ENCODE results near the gene RBM27.
A peak's percentile ranks its signal among the peaks of the same experiment; 100 is the strongest.
"Not testable (repeated sequence)": the region's sequence is repeated elsewhere in the genome, so short reads cannot be mapped to it uniquely, and the experiment has no call there.

The RBM27 gene

DNA sequence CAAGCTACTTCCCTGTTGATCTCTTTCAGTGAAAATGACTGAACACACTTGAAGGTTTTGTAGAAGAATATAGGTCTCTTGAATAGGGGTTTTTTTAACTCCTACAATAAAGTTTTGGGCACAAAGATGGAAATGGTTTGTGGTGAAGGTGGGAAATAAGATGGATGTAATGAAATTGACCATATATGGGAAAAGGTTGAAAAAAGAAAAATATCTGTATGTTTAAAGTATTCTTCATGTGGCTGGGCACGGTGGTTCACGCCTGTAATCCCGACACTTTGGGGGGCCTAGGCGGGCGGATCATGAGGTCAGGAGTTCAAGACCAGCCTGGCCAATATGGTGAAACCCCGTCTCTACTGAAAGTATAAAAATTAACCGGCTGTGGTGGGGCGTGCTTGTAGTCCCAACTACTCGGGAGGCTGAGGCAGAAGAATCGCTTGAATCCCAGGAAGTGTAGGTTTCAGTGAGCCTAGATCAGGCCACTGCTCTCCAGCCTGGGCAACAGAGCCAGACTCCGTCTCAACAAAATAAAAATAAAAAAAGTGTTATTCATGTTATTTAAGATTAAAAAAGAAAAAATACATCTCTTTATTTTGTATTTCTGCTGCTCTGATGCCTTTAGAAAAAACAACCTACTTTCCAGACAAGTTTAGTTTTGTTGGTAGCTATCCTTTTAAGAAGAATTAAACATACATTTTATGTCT lies 2.2 kb downstream of the RBM27 start:
- no peak for DNase-seq (ENCODE audit: low read depth)

DNA sequence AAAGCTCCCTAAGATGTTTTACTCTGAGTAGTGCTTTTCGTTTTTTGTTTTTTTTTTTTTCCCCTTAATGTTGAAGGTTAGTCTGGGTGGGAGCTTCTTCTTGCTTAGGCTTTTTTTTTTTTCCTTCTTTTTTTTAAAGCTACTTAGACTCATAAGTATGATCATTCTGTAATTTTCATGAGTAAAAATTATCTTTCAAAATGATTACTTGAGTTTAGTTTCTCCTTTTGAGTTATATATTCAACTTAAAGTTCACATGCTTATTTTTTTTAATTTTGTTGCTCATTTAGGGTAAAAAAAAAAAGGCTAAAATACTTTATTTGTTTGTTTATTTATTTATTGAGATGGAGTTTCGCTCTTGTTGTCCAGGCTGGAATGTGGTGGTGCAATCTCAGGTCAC lies 2.9 kb downstream of the RBM27 start:
- no peak for DNase-seq (ENCODE audit: low read depth)

DNA sequence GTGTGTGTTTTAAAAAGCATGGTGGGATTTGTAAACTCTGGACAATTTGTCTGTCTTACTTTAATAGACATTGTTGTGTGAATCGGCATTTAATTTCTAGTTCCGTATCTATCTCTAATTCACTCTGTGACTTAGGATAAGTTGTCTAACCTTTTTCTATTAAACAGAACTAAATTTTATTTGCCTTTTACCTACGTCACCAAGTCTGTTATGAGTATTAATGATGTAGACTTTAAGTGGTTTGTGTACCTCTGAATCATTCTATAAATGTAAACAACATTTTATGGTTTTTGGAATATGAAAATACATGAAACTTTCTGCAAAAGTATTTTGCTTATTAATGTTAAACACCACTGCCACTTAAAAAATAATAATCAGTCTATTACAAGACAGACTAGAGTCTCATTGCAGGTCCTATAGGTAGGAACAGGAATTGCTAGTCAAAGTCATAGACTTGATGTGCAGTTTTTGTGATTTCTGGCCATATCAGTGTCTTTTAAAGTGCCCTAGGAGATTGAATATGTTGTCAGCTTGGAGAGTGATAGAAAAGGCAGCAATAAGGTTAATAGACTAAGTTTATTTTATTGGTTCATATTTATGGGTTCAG lies 5.6 kb downstream of the RBM27 start:
- DNase-seq (ENCODE audit: low read depth), result no peak

DNA sequence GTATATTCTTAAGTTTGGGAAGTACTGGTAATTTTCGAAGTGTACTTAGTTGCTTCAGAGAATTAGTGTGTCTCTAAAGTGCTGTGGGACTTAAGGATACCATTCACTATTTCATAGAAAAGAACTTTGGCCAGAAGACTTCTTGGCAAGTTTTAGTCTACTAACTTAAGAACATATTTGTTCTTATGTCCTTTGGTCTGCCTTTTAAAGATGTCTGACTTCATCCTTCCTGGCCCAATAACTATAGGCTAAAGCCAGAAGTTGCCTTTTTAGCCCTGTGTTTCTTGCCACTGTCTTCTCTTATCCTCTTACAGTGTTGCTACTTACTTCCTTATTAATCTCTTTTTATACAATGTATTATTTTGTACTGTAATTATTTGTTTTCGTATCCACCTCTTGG lies 6.3 kb downstream of the RBM27 start:
- DNase-seq (ENCODE audit: low read depth), result no peak

DNA sequence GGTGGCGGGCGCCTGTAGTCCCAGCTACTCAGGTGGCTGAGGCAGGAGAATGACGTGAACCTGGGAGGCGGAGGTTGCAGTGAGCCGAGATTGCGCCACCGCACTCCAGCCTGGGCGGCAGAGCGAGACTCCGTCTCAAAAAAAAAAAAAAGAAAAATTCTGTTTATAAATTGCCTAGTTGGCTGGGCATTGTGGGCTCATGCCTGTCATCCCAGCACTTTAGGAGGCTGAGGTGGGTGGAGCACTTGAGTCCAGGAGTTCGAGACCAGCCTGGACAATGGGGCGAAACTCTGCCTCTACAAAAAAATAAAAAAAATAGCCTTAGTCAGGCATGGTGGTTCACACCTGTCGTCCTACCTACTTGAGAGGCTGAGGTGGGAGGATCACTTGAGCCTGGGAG lies 7.4 kb downstream of the RBM27 start:
- DNase-seq (ENCODE audit: low read depth), result not testable (repeated sequence)

DNA sequence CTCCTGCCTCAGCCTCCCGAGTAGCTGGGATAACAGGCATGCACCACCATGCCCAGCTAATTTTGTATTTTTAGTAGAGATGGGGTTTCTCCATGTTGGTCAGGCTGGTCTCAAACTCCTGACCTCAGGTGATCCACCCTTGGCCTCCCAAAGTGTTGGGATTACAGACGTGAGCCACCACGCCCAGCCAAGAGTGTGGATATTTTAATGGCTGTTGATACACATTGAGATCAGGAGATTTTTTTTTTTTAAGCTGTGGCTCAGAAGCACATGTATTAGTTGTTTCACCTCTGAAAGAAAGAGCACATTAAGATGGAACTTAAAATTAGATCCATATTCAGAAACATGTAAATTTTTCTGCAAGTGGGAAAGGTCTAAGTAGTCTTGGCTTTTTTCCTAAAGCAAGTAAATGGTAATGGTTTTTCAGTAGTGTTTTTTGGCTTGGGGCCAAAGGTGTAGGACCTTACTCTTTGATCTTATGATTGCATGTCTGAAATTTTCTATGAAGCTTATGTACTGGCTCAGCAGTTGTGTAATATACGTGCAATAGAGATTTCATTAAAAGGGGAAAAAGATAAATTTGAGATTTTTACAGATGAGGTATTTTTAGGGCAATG lies 9.9 kb downstream of the RBM27 start:
- peak; percentile 51 for DNase-seq (ENCODE audit: low read depth)

DNA sequence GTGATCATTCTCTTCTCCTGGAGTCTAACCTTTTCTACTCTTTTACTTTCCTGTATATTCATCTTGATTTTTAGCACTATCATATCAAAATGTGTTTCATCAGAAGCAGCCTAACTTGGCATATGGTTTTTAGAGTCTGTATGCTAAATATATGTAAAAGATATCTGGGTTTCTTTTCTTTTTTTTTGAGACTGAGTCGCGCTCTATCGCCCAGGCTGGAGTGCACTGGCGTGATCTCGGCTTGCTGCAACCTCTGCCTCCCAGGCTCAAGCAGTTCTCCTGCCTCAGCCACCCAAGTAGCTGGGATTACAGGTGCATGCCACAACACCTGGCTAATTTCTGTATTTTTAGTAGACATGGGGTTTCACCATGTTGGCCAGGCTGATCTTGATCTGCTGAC lies 11.5 kb downstream of the RBM27 start:
- not testable (repeated sequence) for DNase-seq (ENCODE audit: low read depth)

DNA sequence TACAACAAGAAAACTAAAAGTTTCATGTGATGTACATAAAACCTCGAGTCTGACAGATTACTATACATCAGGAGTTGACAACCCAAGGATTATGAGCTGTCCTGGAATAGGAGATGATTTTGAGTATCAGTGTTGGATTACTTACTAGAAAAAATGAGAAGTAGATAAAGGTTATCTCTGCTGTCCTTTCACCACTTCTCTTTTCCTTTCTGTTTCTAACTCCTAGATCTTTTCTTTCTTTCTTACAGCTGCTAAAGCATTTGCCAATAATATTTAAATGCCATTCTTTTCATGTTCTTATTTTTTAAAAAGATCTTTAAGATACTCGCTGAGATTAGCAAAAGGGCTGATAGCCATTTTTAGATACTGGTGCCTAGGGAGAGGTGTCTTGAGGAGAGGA lies 14.8 kb downstream of the RBM27 start:
- no peak for DNase-seq (ENCODE audit: low read depth)

DNA sequence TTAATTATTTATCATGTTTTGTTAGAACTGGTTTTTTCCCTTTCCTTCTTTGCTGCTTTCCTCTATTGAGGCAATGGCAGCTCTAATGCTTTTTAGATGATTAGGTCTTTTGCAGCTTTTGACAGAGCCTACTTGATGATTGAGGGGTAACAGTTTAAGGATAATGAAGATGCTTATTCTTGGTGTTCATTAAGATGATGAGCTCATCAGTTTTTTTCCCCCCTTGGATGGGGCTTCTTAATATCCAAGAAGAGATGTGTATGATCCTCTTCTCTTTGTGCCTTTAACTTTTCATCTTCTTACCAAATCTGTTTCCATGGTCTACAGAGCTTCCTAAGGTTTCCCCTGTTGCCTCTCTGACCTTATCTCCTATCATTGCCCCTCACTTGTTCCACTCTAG lies 15.8 kb downstream of the RBM27 start:
- DNase-seq (ENCODE audit: low read depth), result no peak

DNA sequence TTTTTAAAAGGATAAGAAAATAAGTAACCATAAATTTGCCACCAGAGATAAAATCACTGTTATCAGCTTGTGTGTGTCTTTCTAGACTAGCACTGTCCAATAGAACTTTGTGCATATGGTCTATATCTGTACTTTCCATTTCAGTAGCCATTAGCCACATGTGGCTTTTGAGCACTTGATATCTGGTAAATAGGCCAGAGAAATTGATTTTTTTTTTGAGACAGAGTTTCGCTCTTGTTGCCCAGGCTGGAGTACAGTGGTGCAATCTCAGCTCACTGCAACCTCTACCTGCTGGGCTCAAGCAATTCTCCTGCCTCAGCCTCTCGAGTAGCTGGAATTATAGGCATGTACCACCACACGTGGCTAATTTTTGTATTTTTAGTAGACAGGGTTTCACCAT lies 17.8 kb downstream of the RBM27 start:
- no peak for DNase-seq (ENCODE audit: low read depth)

DNA sequence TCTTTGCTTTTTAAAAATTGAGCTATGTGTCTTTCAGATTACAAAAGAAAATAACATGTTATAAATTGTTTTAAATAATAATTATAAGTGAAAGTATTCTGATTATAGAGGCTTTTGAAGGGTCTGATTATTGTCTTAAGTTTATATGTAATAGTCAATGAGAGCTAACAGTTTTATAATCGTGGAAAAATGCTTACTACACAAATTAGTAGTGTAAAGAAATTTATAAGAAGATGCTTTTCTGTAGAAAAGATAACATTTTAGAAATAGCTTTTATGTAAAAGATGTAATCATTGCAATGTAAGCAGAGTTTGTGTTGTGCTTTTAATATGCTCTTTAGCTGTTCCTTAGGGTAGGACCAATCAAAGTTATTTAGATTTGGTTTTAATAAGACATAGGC lies 18.6 kb downstream of the RBM27 start:
- no peak for DNase-seq (ENCODE audit: low read depth)

DNA sequence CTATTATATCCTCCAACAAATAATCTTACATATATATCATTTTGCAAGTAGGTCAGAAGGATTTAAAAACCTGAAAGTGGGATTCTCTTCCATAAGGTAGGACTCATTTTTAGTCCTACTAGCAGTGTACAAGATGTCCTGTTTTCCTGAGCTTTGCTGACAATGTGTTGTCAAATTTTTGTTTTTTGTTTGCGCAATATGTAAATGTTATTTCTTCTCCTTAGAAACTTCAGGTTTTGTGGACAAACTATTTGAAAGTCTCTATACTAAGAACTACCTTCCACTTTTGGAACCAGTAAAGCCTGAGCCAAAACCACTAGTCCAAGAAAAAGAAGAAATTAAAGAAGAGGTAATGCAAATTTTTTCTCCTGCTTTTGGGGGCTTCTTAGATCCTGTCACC lies 19.8 kb downstream of the RBM27 start:
- DNase-seq (ENCODE audit: low read depth), result no peak

DNA sequence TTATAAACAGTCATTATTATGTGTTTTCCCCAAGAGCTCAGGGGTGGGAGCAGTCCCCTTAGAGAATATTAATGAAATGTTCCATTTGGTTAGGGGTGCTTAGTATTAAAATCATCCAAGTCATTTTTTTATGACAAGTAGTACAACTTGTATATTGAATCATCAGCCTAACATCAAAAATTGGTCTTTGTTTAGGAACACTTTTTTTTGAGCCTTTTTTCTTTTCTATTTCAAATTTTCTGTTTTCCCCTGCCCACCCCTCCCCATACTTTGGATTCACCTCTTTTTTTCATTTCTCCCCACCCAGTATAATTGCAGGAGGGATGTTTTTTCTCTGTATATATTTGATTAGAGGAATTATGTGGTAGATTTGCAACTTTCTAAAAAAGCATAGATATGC lies 25.8 kb downstream of the RBM27 start:
- no peak for DNase-seq (ENCODE audit: low read depth)

DNA sequence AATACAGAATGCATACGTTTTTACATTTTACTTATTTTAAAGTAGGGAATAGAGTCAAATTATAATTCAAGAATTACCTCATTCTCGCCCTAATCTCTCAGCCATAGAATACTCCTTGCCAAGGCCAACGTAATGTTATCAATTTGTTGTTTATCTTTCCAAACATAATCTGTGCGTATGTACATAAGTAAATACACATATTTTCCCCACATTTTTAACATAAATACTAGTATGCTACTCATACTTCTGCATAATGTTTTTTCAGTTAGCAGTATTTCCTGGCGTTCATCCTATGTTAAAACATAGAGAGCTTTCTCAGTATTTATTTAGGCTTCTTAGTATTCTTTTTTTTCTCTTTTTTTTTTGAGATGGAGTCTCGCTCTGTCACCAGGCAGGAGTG lies 28.8 kb downstream of the RBM27 start:
- no peak for DNase-seq (ENCODE audit: low read depth)

DNA sequence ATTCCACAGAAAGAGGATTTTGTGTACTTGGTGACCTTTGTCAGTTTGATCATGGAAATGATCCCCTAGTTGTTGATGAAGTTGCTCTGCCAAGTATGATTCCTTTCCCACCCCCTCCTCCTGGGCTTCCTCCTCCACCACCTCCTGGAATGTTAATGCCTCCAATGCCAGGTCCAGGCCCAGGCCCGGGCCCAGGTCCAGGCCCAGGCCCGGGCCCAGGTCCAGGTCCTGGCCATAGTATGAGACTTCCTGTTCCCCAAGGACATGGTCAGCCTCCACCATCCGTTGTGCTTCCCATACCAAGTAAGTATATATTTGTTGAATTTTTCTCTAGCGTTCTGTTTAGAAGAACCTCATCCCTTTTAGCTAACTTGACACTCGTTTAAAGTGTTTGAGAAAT lies 30.0 kb downstream of the RBM27 start:
- no peak for DNase-seq (ENCODE audit: low read depth)

DNA sequence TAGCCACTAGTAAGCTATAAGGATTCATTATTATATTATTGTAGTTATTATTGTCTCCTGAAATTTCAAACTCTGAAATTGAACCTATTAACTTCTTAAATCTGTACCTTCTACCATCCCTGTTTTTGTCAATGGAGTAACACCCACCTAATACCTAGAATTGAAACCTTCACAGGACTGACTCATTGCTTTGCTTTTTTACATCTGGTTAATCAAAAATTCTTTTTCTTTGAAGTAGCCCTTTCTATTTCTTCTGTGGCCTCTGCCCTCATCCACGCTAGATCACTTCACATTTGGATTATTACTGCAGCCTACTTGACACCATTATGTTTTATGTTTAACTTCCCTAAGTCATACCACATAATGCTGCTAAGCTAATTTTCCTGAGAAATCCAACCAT lies 35.6 kb downstream of the RBM27 start:
- DNase-seq (ENCODE audit: low read depth), result no peak

DNA sequence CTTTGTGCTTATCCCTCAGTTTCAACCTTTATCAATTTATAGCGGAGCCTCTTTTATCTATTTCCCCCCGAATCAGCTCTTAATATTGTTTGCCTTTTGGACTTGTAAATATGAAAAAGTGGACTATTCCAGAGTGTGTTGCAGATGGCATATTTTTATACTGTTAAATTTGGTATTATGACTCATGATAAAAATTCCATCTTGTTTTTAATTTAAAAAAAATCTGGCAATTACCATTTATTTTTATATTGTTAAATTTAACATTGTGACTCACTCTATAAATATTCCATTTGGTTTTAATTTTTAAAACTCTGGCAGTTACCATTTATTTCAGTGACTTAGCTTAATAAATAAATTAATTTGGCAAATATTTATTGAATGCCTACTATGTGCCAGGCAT lies 37.5 kb downstream of the RBM27 start:
- DNase-seq (ENCODE audit: low read depth), result no peak

DNA sequence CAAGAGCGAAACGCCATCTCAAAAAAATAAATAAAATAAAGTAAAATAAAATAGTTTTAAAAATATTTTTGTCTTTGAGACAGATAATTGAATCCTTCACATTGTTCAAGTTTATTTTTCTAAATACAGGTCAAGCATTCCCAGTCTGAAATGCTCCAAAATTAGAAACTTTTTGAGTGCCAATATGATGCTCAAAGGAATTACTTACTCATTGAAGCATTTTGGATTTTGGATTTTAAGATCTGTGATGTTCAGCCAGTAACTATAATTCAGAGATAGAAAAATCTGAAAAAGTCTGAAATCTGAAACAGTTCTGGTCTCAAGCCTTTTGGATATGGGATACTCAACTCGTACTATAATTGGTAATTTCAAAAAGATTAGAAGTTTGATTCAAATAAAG lies 39.8 kb downstream of the RBM27 start:
- DNase-seq (ENCODE audit: low read depth), result no peak

DNA sequence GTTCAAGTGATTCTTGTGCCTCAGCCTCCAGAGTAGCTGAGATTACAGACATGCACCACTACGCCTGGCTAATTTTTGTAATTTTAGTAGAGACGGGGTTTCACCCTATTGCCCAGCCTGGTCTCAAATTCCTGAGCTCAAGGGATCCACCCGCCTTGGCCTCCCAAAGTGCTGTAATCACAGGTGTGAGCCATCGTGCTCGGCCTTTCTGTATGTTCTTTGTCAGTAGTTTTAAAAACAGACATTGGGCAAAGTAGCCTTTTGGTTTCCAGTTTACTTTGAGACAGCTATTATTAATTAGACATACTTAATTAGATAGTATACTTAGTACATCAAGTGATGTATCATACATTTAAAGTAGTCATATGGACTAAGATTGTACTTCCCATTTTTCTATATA lies 45.2 kb downstream of the RBM27 start:
- no peak for DNase-seq (ENCODE audit: low read depth)

DNA sequence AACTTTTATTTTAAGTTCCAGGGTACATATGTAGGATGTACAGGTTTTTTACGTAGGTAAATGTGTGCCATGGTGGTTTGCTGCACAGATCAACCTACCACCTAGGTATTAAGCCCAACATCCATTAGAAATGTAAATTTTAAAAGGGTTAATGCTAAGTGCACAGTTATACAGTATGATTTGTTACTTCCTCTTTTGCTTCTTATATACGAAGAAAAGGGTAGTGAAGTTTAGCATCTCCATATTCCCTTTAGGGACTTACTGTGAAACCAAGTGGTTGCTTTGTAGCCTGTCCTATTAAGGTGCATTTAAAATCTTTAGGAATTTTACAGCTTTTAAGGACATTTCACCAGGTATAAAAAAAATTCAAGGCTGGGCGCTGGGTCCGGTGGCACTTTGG lies 46.4 kb downstream of the RBM27 start:
- no peak for DNase-seq (ENCODE audit: low read depth)
